ENCODE measurements around the gene PARS2. TPM values are rescaled to one million over a fixed set of nuclear protein-coding genes. Genes with fewer than 3 reads are reported as not detected.

Gene PARS2
- total RNA-seq, 1 donor from 2014 or later, result 7.1 TPM

DNA sequence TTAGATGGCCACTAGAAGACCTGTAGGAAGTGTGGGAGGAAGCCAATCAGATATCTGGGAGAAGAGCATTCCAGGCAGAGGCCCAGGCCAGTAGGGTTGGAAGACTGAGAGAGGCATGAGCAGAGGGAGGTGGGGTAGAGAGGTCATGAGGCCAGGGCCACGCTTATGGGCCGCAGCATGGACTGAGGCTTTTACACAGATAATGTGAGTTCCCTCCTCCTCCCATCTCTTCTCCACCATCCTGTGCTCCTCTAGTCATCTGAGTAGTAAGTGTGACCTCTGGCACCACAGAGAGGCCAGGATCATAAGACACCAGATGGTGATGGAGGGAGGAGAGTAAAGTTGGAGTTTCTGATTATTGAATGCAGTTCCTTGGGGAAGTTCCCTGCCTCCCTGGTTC is 19.7 kb upstream of the PARS2 start:
- TF ChIP-seq, protein P1, sequence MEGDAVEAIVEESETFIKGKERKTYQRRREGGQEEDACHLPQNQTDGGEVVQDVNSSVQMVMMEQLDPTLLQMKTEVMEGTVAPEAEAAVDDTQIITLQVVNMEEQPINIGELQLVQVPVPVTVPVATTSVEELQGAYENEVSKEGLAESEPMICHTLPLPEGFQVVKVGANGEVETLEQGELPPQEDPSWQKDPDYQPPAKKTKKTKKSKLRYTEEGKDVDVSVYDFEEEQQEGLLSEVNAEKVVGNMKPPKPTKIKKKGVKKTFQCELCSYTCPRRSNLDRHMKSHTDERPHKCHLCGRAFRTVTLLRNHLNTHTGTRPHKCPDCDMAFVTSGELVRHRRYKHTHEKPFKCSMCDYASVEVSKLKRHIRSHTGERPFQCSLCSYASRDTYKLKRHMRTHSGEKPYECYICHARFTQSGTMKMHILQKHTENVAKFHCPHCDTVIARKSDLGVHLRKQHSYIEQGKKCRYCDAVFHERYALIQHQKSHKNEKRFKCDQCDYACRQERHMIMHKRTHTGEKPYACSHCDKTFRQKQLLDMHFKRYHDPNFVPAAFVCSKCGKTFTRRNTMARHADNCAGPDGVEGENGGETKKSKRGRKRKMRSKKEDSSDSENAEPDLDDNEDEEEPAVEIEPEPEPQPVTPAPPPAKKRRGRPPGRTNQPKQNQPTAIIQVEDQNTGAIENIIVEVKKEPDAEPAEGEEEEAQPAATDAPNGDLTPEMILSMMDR (conservative IDR thresholded peaks at IDR 0.05), result no peak
- Mint-ChIP-seq H3K36me3 (ENCODE audit: low read depth) (no peaks in the 10 kb centered on the region), H3K4me3 (no peak overlapping the region), H3K27me3 (ENCODE audit: low read depth) (peaks cover 49% of the 10 kb centered on the region), H3K27ac (ENCODE audit: unreplicated experiment) (no peak overlapping the region), H3K9me3 (no peaks in the 10 kb centered on the region), H3K4me1 (no peaks in the 10 kb centered on the region)
- no peak for DNase-seq (ENCODE audit: low read depth, low spot score)

DNA sequence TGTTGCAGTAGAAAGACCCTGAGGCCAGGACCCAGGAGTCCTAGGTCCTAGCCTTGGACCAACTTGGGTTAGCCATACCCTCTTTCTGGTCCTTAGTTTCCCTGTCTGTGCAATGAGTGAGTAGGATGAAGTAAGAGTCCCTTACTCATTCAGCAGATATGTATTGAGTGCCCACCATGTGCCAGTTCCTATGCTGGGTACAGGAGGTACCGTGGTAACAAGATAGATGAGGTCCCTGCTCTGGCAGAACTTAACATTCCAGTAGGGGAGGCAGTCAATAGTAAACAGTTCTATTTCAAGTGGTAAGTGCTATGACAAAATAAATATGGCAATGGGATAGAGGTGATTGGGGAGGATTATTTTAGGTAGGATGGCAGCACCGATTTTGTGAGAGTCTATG is 18.3 kb upstream of the PARS2 start:
- no peaks in the 10 kb centered on the region for H3K36me3 Mint-ChIP-seq (ENCODE audit: low read depth)
- no peak overlapping the region for H3K27ac Mint-ChIP-seq (ENCODE audit: unreplicated experiment)
- H3K9me3 Mint-ChIP-seq, result no peaks in the 10 kb centered on the region
- peaks cover 56% of the 10 kb centered on the region for H3K27me3 Mint-ChIP-seq (ENCODE audit: low read depth)
- TF ChIP-seq, protein P1 (conservative IDR thresholded peaks at IDR 0.05), result no peak
- no peak overlapping the region for H3K4me3 Mint-ChIP-seq
- H3K4me1 Mint-ChIP-seq, result no peaks in the 10 kb centered on the region
- no peak for DNase-seq (ENCODE audit: low read depth, low spot score)

DNA sequence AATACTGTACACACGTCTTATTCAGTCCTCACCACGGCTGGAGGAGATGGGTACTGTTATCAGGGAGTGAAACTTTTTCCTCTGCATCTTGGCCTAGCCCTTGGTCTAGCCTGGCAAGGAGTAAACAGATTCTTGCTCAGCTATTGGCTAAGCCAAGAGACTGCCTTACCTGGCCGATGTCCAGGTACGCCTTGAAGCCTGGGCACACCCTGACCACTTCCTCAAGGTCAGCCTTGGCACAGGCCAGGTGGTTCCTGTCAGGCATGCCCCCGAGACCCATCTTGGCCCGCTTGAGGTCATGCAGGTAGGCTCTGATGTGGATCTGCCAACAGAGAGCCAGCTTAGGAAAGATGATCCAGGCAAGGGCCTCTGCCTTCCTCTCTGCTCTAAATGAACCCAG is 17.8 kb upstream of the PARS2 start:
- TF ChIP-seq, protein P1 (conservative IDR thresholded peaks at IDR 0.05), result no peak
- H3K27me3 Mint-ChIP-seq (ENCODE audit: low read depth), result peaks cover 56% of the 10 kb centered on the region
- DNase-seq (ENCODE audit: low read depth, low spot score), result no peak
- no peaks in the 10 kb centered on the region for H3K9me3 Mint-ChIP-seq
- no peaks in the 10 kb centered on the region for H3K4me1 Mint-ChIP-seq
- H3K36me3 Mint-ChIP-seq (ENCODE audit: low read depth), result no peaks in the 10 kb centered on the region
- no peak overlapping the region for H3K27ac Mint-ChIP-seq (ENCODE audit: unreplicated experiment)
- H3K4me3 Mint-ChIP-seq, result no peak overlapping the region

DNA sequence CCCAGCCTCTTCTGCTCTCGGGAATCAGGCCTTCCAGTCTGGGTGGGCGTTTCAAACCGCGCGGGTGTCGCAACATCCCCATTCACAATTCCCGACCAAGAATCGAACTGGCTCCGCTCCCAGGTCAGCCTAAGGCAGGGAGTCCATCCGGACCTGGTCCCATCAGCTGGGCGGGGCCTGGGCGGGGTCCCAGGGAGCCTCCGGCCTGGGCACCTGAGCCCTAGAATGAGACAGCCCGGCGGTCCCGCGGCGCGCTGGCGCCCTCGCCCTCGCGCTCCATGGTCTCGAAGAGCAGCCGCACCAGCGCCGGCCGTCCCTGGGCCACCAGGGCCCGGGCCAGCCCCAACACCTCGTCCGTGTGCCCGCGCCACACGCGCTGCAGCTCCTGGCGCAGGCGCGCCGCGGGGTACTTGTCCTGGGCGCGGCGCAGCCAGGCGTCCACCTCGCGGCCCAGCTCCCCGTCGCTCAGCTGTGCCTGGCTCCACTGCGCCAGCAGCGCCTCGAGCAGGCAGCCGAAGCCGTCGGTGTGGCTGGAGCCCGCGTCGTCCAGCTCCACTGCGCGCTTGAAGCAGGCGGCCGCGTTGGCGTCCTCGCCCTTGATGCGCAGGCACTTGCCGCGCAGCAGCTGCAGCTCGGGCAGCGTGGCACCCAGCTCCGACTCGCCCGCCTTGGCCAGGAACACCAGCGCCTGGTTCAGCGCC is 16.9 kb upstream of the PARS2 start:
- no peak for DNase-seq (ENCODE audit: low read depth, low spot score)
- H3K27me3 Mint-ChIP-seq (ENCODE audit: low read depth), result peaks cover 52% of the 10 kb centered on the region
- H3K4me1 Mint-ChIP-seq, result no peaks in the 10 kb centered on the region
- no peaks in the 10 kb centered on the region for H3K36me3 Mint-ChIP-seq (ENCODE audit: low read depth)
- H3K9me3 Mint-ChIP-seq, result no peaks in the 10 kb centered on the region
- H3K27ac Mint-ChIP-seq (ENCODE audit: unreplicated experiment), result no peak overlapping the region
- TF ChIP-seq, protein P1 (conservative IDR thresholded peaks at IDR 0.05), result no peak
- no peak overlapping the region for H3K4me3 Mint-ChIP-seq

DNA sequence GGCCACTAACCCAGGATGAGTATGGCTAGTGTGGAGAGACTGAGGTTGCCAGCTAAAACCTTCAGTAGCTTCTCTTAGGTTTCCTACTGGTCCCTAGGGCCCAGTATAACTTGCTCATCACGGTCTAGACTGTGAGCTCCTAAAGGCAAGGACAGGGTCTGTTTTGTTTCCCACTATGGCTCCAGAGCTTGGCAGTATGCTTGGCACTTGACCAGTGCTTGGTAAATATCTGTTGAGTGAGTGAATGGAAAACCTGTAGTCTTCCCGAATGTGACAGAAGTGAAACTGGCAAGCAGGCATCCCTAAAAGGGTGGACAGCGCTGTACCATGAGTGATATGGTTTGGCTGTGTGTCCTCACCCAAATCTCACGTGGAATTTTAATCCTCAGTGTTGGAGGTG is 13.1 kb upstream of the PARS2 start:
- Mint-ChIP-seq H3K27me3 (ENCODE audit: low read depth) (peaks cover 42% of the 10 kb centered on the region), H3K4me3 (no peak overlapping the region), H3K36me3 (ENCODE audit: low read depth) (no peaks in the 10 kb centered on the region), H3K27ac (ENCODE audit: unreplicated experiment) (no peak overlapping the region), H3K4me1 (peaks cover 6% of the 10 kb centered on the region), H3K9me3 (peaks cover 4% of the 10 kb centered on the region)
- no peak for DNase-seq (ENCODE audit: low read depth, low spot score)
- TF ChIP-seq, protein P1 (conservative IDR thresholded peaks at IDR 0.05), result no peak
